ENCODE measurements around the gene RPL18.

The RPL18 gene

DNA sequence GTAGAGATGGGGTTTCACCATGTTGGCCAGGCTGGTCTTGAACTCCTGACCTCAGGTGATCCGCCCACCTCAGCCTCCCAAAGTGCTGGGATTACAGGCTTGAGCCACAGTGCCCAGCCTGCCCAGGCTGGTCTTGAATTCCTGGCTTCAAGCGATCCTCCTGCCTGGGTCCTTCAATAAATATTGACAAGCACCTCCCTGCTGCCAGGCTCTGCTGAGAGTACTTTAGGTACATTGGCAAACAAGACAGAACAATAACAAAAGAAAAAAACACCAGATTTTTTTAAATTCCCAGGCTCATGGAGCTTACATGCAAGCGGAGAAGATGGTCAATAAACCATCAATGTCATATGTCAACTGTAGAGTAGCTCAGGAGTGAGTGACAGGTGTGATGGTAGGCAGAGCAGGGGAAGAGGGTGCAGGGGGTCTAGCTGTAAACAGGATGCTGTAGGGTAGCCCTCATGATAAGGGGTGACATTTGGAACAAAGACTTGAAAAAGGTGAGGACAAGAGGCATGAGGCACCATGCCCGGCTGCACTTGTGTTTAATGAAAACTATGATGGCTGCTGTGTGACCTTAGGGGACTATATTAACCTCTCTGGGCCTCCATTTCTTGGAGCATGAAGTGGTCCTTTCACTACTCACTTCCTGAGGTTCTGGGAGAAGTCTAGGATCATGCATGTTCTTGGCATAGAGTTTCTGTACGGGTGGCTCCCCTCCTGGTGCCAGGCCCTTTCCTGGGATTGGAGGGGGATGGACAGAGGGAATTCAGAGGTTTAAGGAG lies 47.4 kb downstream of the RPL18 start:
- no peak overlapping the region for H3K4me3 ChIP-seq (replicated peaks; ENCODE audit: insufficient read depth, low read length)
- H3K27me3 ChIP-seq (ENCODE audit: insufficient read depth, poor library complexity, severe bottlenecking): no peaks in the 10 kb centered on the region
- DNase-seq (ENCODE audit: low read depth in 1 of 2, low spot score in 1 of 2): no peak
- TF ChIP-seq SPI1 (IDR thresholded peaks at IDR 0.05; ENCODE audit: borderline replicate concordance, low read depth) (no peak), POLR2AphosphoS5 (IDR thresholded peaks at IDR 0.05; ENCODE audit: low read depth) (no peak), GABPA (IDR thresholded peaks at IDR 0.05; ENCODE audit: low read depth) (no peak)
- TF ChIP-seq, protein P1, sequence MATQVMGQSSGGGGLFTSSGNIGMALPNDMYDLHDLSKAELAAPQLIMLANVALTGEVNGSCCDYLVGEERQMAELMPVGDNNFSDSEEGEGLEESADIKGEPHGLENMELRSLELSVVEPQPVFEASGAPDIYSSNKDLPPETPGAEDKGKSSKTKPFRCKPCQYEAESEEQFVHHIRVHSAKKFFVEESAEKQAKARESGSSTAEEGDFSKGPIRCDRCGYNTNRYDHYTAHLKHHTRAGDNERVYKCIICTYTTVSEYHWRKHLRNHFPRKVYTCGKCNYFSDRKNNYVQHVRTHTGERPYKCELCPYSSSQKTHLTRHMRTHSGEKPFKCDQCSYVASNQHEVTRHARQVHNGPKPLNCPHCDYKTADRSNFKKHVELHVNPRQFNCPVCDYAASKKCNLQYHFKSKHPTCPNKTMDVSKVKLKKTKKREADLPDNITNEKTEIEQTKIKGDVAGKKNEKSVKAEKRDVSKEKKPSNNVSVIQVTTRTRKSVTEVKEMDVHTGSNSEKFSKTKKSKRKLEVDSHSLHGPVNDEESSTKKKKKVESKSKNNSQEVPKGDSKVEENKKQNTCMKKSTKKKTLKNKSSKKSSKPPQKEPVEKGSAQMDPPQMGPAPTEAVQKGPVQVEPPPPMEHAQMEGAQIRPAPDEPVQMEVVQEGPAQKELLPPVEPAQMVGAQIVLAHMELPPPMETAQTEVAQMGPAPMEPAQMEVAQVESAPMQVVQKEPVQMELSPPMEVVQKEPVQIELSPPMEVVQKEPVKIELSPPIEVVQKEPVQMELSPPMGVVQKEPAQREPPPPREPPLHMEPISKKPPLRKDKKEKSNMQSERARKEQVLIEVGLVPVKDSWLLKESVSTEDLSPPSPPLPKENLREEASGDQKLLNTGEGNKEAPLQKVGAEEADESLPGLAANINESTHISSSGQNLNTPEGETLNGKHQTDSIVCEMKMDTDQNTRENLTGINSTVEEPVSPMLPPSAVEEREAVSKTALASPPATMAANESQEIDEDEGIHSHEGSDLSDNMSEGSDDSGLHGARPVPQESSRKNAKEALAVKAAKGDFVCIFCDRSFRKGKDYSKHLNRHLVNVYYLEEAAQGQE (IDR thresholded peaks at IDR 0.05; ENCODE audit: insufficient replicate concordance, low read depth): no peak
- TF ChIP-seq, protein P2, sequence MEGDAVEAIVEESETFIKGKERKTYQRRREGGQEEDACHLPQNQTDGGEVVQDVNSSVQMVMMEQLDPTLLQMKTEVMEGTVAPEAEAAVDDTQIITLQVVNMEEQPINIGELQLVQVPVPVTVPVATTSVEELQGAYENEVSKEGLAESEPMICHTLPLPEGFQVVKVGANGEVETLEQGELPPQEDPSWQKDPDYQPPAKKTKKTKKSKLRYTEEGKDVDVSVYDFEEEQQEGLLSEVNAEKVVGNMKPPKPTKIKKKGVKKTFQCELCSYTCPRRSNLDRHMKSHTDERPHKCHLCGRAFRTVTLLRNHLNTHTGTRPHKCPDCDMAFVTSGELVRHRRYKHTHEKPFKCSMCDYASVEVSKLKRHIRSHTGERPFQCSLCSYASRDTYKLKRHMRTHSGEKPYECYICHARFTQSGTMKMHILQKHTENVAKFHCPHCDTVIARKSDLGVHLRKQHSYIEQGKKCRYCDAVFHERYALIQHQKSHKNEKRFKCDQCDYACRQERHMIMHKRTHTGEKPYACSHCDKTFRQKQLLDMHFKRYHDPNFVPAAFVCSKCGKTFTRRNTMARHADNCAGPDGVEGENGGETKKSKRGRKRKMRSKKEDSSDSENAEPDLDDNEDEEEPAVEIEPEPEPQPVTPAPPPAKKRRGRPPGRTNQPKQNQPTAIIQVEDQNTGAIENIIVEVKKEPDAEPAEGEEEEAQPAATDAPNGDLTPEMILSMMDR (IDR thresholded peaks at IDR 0.05; ENCODE audit: insufficient read depth, low read length): no peak
- no peak overlapping the region for H3K27ac ChIP-seq (replicated peaks)

DNA sequence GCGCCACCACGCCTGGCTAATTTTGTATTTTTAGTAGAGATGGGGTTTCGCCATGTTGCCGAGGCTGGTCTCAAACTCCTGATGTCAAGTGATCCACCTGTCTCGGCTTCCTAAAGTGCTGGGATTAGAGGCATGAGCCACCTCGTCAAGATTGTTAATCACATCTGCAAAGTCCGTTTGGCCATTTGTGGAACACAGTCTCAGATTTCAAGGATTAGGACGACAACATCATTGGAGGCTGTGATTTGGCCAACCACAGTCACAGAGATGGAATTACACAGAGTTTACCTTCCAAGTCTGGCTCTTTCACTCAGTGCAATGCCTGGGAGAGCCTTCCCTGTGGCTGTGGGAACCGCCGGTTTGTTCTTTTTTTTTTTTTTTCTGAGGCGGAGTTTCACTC lies 49.2 kb downstream of the RPL18 start:
- Histone ChIP-seq H3K27ac (replicated peaks) (no peak overlapping the region), H3K27me3 (ENCODE audit: insufficient read depth, poor library complexity, severe bottlenecking) (no peaks in the 10 kb centered on the region), H3K4me3 (replicated peaks; ENCODE audit: insufficient read depth, low read length) (no peak overlapping the region)
- no peak for DNase-seq (ENCODE audit: low read depth in 1 of 2, low spot score in 1 of 2)
- TF ChIP-seq SPI1 (IDR thresholded peaks at IDR 0.05; ENCODE audit: borderline replicate concordance, low read depth) (no peak), GABPA (IDR thresholded peaks at IDR 0.05; ENCODE audit: low read depth) (no peak), POLR2AphosphoS5 (IDR thresholded peaks at IDR 0.05; ENCODE audit: low read depth) (no peak)
- TF ChIP-seq, protein P1 (IDR thresholded peaks at IDR 0.05; ENCODE audit: insufficient replicate concordance, low read depth): no peak
- TF ChIP-seq, protein P2 (IDR thresholded peaks at IDR 0.05; ENCODE audit: insufficient read depth, low read length): no peak

DNA sequence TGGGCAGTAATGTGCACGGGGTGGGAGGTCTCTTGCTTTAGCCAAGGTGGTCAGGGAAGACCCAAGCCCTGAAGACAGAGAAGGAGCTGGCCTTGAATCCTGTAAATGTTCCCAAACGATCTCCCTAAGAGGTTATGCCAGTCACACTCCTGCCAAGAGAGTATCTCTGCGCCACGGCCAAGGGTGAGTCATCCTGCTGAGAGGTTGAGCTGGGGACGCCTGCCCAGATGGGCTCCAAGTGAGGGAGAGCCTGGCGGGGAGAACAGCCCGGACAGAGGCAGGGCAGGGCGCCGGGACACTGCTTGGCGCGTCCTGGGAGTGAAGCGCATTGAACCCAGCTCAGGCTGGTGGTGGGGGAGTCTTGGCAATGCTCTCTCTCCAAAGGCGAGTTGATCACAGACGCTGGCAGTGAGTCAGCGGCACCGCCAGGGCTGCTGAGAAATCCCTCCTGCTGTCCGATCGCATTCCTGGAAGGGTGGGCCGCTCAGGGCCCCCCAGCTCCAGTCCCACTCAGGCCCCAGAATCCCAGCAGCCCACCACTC lies 50.6 kb downstream of the RPL18 start:
- H3K27me3 ChIP-seq (ENCODE audit: insufficient read depth, poor library complexity, severe bottlenecking): no peaks in the 10 kb centered on the region
- TF ChIP-seq, protein P1 (IDR thresholded peaks at IDR 0.05; ENCODE audit: insufficient replicate concordance, low read depth): no peak
- TF ChIP-seq, protein P2 (IDR thresholded peaks at IDR 0.05; ENCODE audit: insufficient read depth, low read length): no peak
- TF ChIP-seq SPI1 (IDR thresholded peaks at IDR 0.05; ENCODE audit: borderline replicate concordance, low read depth): no peak
- TF ChIP-seq GABPA (IDR thresholded peaks at IDR 0.05; ENCODE audit: low read depth): no peak
- no peak for TF ChIP-seq POLR2AphosphoS5 (IDR thresholded peaks at IDR 0.05; ENCODE audit: low read depth)
- H3K4me3 ChIP-seq (replicated peaks; ENCODE audit: insufficient read depth, low read length): no peak overlapping the region
- no peak overlapping the region for H3K27ac ChIP-seq (replicated peaks)
- no peak for DNase-seq (ENCODE audit: low read depth in 1 of 2, low spot score in 1 of 2)
